ENCODE data around the gene CLEC20A. TPM values are rescaled to one million over a fixed set of nuclear protein-coding genes. Genes with fewer than 3 reads are reported as not detected.

Gene CLEC20A
- total RNA-seq, 2 donors from 2014 or later = not detected

GRCh38 chr1:178465011-178465410, 31.8 kb downstream of the CLEC20A start:
- Mint-ChIP-seq H3K36me3 (ENCODE audit: low read depth) (no peaks in the 10 kb centered on the region), H3K27me3 (peaks cover 29% of the 10 kb centered on the region), H3K4me3 (no peak overlapping the region), H3K27ac (no peak overlapping the region), H3K4me1 (no peaks in the 10 kb centered on the region)
- ATAC-seq (no peak), DNase-seq (no peak)
- no peaks in the 10 kb centered on the region for H3K9me3 ChIP-seq (ENCODE audit: control insufficient read depth, low read length, poor library complexity, severe bottlenecking)

DNA sequence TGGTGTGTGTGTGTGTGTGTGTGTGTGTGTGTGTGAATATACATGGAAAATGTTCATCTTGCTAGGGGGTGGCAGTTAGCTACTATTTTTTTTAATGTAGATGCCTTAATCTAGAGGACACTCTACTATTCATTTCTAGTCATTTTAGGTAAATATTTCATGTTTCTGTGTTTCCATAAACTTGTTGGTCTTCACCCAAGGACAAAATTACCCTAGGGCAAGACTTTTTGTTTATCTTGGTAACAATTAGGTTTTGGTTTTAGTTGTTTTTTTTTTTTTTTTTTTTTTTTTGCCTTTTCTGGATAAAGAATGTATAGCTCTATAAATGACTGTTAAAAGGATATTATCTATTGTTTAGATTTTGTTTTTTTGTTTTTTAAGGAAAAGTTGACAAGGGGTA, 32.2 kb downstream of the CLEC20A start:
- no peaks in the 10 kb centered on the region for H3K36me3 Mint-ChIP-seq (ENCODE audit: low read depth)
- H3K4me3 Mint-ChIP-seq = no peak overlapping the region
- H3K9me3 ChIP-seq (ENCODE audit: control insufficient read depth, low read length, poor library complexity, severe bottlenecking) = no peaks in the 10 kb centered on the region
- no peaks in the 10 kb centered on the region for H3K4me1 Mint-ChIP-seq
- H3K27ac Mint-ChIP-seq = no peak overlapping the region
- DNase-seq (no peak), ATAC-seq (no peak)
- peaks cover 28% of the 10 kb centered on the region for H3K27me3 Mint-ChIP-seq

DNA sequence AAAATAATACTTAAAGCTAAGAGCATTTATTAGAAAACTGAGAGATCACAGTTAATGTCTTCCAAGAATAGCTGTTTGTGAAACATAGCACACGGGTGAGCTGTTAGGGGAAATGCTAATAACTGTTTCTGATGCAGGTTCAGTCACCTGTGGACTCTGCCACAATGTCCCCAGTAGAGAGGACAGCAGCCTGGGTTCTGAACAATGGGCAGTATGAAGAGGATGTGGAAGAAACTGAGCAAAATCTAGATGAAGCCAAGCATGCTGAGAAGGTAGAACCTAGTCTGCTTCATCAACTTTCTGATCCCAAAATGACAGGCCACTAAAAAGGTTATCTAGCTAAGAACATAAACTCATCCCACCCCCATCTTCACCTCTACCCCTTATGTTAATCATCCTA, 32.6 kb downstream of the CLEC20A start:
- Mint-ChIP-seq H3K36me3 (ENCODE audit: low read depth) (no peaks in the 10 kb centered on the region), H3K4me3 (no peak overlapping the region), H3K4me1 (no peaks in the 10 kb centered on the region), H3K27ac (no peak overlapping the region), H3K27me3 (peaks cover 28% of the 10 kb centered on the region)
- H3K9me3 ChIP-seq (ENCODE audit: control insufficient read depth, low read length, poor library complexity, severe bottlenecking) = no peaks in the 10 kb centered on the region
- ATAC-seq = no peak
- DNase-seq = no peak

GRCh38 chr1:178461701-178462100, 35.1 kb downstream of the CLEC20A start:
- H3K4me3 Mint-ChIP-seq = no peak overlapping the region
- H3K27ac Mint-ChIP-seq = no peak overlapping the region
- ATAC-seq (no peak), DNase-seq (no peak)
- no peaks in the 10 kb centered on the region for H3K36me3 Mint-ChIP-seq (ENCODE audit: low read depth)
- H3K9me3 ChIP-seq (ENCODE audit: control insufficient read depth, low read length, poor library complexity, severe bottlenecking) = no peaks in the 10 kb centered on the region
- no peaks in the 10 kb centered on the region for H3K4me1 Mint-ChIP-seq
- peaks cover 15% of the 10 kb centered on the region for H3K27me3 Mint-ChIP-seq

DNA sequence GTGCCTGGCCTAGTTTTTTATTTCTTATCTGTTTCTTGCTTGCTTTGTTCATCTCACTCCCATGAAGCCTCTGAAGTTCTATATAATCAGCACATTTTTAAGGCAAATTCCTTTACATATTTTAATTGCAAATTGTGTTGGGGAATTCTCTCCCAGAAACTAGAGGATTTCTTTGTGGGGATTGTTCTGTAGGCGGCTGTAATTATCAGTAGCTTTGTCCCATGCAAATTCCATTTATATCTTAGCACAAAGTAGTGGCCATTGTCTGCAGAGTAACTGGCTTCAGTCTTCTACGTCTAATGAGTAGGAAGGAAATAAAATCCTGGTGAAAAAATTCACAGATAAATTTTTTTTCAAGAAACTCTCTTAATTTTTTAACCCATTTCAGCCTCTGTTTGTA, 35.7 kb downstream of the CLEC20A start:
- Mint-ChIP-seq H3K36me3 (ENCODE audit: low read depth) (no peaks in the 10 kb centered on the region), H3K27ac (no peak overlapping the region), H3K4me3 (no peak overlapping the region), H3K27me3 (peaks cover 11% of the 10 kb centered on the region), H3K4me1 (no peaks in the 10 kb centered on the region)
- H3K9me3 ChIP-seq (ENCODE audit: control insufficient read depth, low read length, poor library complexity, severe bottlenecking) = no peaks in the 10 kb centered on the region
- ATAC-seq (no peak), DNase-seq (no peak)

DNA sequence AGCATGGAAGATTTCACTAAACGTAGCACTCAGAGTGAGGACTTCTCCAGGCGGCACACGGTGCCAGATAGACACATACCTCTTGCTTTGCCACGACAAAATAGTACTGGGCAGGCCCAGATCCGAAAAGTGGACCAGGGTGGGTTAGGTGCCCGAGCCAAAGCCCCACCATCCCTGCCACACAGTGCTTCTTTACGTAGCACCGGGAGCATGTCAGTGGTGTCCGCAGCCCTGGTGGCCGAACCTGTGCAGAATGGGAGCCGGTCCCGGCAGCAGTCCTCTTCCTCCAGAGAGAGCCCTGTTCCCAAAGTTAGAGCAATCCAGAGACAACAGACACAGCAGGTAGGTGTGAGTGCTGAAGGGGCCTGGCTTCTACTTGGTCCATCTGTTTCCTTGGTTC, 38.6 kb downstream of the CLEC20A start:
- H3K36me3 Mint-ChIP-seq (ENCODE audit: low read depth) = no peaks in the 10 kb centered on the region
- H3K4me3 Mint-ChIP-seq = no peak overlapping the region
- H3K27me3 Mint-ChIP-seq = no peaks in the 10 kb centered on the region
- no peaks in the 10 kb centered on the region for H3K4me1 Mint-ChIP-seq
- H3K9me3 ChIP-seq (ENCODE audit: control insufficient read depth, low read length, poor library complexity, severe bottlenecking) = no peaks in the 10 kb centered on the region
- ATAC-seq (no peak), DNase-seq (no peak)
- H3K27ac Mint-ChIP-seq = no peak overlapping the region

- DNase-seq = no peak
- Mint-ChIP-seq H3K4me1 (no peaks in the 10 kb centered on the region), H3K27me3 (no peaks in the 10 kb centered on the region), H3K36me3 (ENCODE audit: low read depth) (no peaks in the 10 kb centered on the region), H3K27ac (no peak overlapping the region), H3K4me3 (no peak overlapping the region)
- H3K9me3 ChIP-seq (ENCODE audit: control insufficient read depth, low read length, poor library complexity, severe bottlenecking) = no peaks in the 10 kb centered on the region
- no peak for ATAC-seq
Observed at GRCh38 chr1:178457651-178458050, 39.1 kb downstream of the CLEC20A start.

DNA sequence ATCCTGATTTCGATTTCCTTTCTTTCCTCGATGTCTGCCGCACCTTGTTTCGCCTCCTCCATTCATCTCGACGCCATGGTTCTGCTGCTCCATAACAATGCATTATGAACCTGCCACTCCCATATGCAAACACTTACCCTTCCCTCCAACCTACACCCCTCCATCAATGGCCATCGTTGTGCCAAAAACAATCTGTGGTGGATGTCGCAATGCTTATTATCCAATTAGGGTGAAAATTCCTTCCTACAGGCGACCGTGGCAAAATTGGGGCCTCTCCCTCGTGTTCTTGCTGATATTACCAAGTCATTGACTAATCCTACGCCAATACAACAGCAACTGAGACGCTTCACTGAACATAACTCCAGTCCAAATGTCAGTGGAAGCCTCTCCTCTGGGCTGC, 40.3 kb downstream of the CLEC20A start:
- Mint-ChIP-seq H3K4me1 (no peaks in the 10 kb centered on the region), H3K27me3 (no peaks in the 10 kb centered on the region), H3K27ac (no peak overlapping the region), H3K36me3 (ENCODE audit: low read depth) (no peaks in the 10 kb centered on the region), H3K4me3 (no peak overlapping the region)
- ATAC-seq = no peak
- DNase-seq = no peak
- H3K9me3 ChIP-seq (ENCODE audit: control insufficient read depth, low read length, poor library complexity, severe bottlenecking) = no peaks in the 10 kb centered on the region

GRCh38 chr1:178452013-178452412, 44.8 kb downstream of the CLEC20A start:
- H3K36me3 Mint-ChIP-seq (ENCODE audit: low read depth) = no peaks in the 10 kb centered on the region

DNA sequence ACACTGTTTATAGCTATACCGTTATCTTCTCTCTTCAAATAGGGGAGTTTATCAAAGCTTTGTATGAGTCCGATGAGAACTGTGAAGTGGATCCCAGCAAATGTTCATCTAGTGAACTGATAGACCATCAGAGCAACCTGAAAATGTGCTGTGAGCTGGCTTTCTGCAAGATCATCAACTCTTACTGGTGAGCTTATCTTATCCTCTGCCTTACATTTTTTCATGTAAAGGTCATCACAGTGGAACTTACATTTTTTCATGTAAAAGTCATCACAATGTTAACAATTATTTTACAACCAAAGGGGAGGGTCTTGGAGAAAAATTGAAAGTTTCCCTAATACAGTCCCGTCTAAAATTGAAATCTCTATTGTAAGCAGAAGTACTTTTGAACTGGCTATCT, 45.2 kb downstream of the CLEC20A start:
- Mint-ChIP-seq H3K4me1 (peaks cover 6% of the 10 kb centered on the region), H3K4me3 (no peak overlapping the region), H3K27ac (no peak overlapping the region), H3K27me3 (peaks cover 9% of the 10 kb centered on the region), H3K36me3 (ENCODE audit: low read depth) (no peaks in the 10 kb centered on the region)
- H3K9me3 ChIP-seq (ENCODE audit: control insufficient read depth, low read length, poor library complexity, severe bottlenecking) = no peaks in the 10 kb centered on the region
- ATAC-seq = no peak
- no peak for DNase-seq

More at GRCh38 chr1:178452013-178452412, 44.8 kb downstream of the CLEC20A start:
- no peak overlapping the region for H3K27ac Mint-ChIP-seq
- no peak overlapping the region for H3K4me3 Mint-ChIP-seq
- H3K4me1 Mint-ChIP-seq = peaks cover 6% of the 10 kb centered on the region
- DNase-seq = no peak
- no peak for ATAC-seq
- H3K9me3 ChIP-seq (ENCODE audit: control insufficient read depth, low read length, poor library complexity, severe bottlenecking) = no peaks in the 10 kb centered on the region
- H3K27me3 Mint-ChIP-seq = peaks cover 9% of the 10 kb centered on the region

DNA sequence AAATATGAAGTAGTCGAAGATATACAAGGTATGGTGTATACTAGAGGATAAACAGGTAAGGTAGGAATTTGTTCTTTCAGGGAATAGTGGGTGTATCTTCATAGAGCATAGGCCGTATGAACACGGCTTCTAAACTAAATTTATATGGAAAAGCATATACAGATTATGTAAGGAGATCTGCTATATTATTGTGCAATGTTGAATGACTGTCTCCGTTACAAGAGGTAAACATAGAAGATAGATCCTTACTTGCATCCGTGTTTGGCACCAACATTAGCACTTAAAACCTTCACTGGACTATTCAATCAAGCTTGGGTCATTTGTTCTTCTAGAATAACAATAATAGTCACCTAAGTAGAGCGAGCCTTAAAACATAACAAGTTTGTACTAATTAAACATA, 45.9 kb downstream of the CLEC20A start:
- H3K36me3 Mint-ChIP-seq (ENCODE audit: low read depth) = no peaks in the 10 kb centered on the region
- no peak for ATAC-seq
- H3K27ac Mint-ChIP-seq = no peak overlapping the region
- DNase-seq = no peak
- peaks cover 6% of the 10 kb centered on the region for H3K4me1 Mint-ChIP-seq
- H3K4me3 Mint-ChIP-seq = no peak overlapping the region
- H3K27me3 Mint-ChIP-seq = peaks cover 9% of the 10 kb centered on the region
- no peaks in the 10 kb centered on the region for H3K9me3 ChIP-seq (ENCODE audit: control insufficient read depth, low read length, poor library complexity, severe bottlenecking)

DNA sequence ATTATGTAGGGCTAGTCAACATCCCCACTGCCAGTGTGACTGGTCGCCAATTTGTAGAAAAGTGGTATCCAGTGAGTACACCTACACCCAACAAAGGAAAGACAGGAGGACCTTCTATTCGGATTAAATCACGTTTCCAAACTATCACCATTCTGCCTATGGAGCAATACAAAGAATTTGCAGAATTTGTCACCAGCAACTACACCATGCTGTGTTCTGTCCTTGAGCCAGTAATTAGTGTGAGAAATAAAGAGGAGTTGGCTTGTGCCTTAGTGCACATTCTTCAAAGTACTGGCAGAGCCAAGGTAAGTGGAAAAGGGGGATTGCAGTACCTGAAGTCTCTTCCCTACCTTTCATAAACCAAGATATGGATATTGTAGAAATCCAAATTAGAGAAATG, 53.8 kb downstream of the CLEC20A start:
- no peak for ATAC-seq
- no peaks in the 10 kb centered on the region for H3K9me3 ChIP-seq (ENCODE audit: control insufficient read depth, low read length, poor library complexity, severe bottlenecking)
- peaks cover 12% of the 10 kb centered on the region for H3K27me3 Mint-ChIP-seq
- H3K4me3 Mint-ChIP-seq = no peak overlapping the region
- H3K36me3 Mint-ChIP-seq (ENCODE audit: low read depth) = no peaks in the 10 kb centered on the region
- H3K27ac Mint-ChIP-seq = no peak overlapping the region
- DNase-seq = no peak
- H3K4me1 Mint-ChIP-seq = peaks cover 2% of the 10 kb centered on the region

GRCh38 chr1:178438432-178438831, 58.3 kb downstream of the CLEC20A start:
- H3K9me3 ChIP-seq (ENCODE audit: control insufficient read depth, low read length, poor library complexity, severe bottlenecking) = no peaks in the 10 kb centered on the region
- Mint-ChIP-seq H3K36me3 (ENCODE audit: low read depth) (no peaks in the 10 kb centered on the region), H3K27ac (no peak overlapping the region), H3K4me3 (no peak overlapping the region), H3K27me3 (peaks cover 10% of the 10 kb centered on the region), H3K4me1 (no peaks in the 10 kb centered on the region)
- ATAC-seq (no peak), DNase-seq (no peak)

DNA sequence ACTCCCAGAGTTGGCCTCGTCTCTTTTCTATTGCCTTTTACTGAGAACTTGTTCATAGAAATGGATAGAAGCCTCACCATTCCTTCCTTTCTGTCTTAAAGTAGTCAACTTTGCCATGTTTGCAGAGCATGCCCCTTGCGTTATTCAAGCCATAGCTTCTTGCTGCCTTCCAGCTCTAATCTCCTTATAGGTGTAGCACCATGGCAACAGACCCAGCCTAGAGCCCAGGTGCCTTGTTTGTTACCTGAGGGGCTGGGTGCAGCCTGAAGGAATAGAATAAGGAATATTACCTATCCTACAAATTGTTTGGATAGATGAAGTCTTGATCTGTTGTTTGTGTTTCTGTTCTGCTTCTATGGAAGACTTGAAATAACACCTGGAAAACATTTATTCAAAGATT, 59.9 kb downstream of the CLEC20A start:
- H3K36me3 Mint-ChIP-seq (ENCODE audit: low read depth) = no peaks in the 10 kb centered on the region
- H3K9me3 ChIP-seq (ENCODE audit: control insufficient read depth, low read length, poor library complexity, severe bottlenecking) = no peaks in the 10 kb centered on the region
- ATAC-seq (no peak), DNase-seq (no peak)
- no peak overlapping the region for H3K27ac Mint-ChIP-seq
- no peaks in the 10 kb centered on the region for H3K27me3 Mint-ChIP-seq
- H3K4me1 Mint-ChIP-seq = no peaks in the 10 kb centered on the region
- no peak overlapping the region for H3K4me3 Mint-ChIP-seq
